HG03060 (cell line): Measurements from ENCODE around the gene ARRDC3.
"Not testable (repeated sequence)": the region's sequence is repeated elsewhere in the genome, so short reads cannot be mapped to it uniquely, and the experiment has no call there.

Source experiments
- ATAC-seq: cut with Tn5 transposase; IDR thresholded peaks from one replicate; pipeline ENCODE4 v1.9.1; 2021; ENCODE audit warnings: low read depth, moderate number of reproducible peaks; ENCODE audit not compliant: unreplicated experiment

Gene ARRDC3

DNA sequence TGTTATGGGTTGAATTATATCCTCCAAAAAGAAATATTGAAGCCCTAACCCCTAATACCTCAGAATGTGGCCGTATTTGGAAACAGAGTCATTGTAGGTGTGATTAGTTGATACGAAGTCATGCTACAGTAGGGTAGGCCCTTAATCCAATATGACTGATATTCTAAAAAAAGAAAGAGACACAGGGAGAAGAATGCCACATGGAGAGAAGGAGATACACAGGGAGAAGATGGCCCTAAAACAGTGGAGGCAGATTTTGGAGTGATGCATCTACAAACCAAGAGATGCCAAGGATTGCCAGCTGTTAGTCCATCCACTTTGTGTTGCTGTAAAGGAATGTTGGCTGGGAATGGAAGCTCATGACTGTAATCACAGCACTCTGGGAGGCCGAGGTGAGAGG, 21.3 kb downstream of the ARRDC3 start:
- no peak for ATAC-seq

- ATAC-seq, result peak; percentile 71
These were observed 21.9 kb downstream of the ARRDC3 start for GRCh38 chr5:91361055-91361701.

GRCh38 chr5:91359962-91360609, 23.0 kb downstream of the ARRDC3 start:
- ATAC-seq, result no peak

GRCh38 chr5:91357806-91358205, 25.3 kb downstream of the ARRDC3 start:
- ATAC-seq, result no peak

DNA sequence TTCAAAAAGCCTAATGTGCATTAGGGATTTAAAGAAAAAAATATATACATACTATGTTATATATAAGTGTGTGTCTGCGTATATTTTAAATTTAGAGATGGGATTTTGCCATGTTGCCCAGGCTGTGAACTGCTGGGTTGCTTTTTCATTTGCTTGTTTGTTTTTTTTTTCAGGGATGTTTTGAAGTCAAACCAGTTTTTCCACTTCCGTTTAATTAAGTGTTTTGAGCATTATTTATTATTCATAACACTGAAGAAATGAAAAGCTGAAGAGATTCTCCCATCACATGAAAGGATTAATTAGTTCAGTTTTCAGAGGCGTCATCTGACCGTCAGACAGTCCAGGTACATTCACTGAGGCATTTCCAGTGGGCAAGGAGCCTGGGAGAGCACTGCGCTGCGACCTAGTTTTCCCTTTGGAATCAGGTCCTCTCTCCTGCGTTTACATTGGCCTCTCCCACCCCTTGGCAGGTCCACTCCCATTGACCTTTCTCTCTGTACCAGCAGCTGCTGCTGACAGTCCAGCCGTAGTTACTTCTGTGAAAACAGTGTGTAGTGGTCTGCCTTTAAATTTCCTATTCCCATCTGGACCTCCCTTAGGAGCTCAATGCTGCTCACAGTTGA, 26.0 kb downstream of the ARRDC3 start:
- ATAC-seq, result no peak

GRCh38 chr5:91354867-91355266, 28.2 kb downstream of the ARRDC3 start:
- peak; percentile 54 for ATAC-seq

DNA sequence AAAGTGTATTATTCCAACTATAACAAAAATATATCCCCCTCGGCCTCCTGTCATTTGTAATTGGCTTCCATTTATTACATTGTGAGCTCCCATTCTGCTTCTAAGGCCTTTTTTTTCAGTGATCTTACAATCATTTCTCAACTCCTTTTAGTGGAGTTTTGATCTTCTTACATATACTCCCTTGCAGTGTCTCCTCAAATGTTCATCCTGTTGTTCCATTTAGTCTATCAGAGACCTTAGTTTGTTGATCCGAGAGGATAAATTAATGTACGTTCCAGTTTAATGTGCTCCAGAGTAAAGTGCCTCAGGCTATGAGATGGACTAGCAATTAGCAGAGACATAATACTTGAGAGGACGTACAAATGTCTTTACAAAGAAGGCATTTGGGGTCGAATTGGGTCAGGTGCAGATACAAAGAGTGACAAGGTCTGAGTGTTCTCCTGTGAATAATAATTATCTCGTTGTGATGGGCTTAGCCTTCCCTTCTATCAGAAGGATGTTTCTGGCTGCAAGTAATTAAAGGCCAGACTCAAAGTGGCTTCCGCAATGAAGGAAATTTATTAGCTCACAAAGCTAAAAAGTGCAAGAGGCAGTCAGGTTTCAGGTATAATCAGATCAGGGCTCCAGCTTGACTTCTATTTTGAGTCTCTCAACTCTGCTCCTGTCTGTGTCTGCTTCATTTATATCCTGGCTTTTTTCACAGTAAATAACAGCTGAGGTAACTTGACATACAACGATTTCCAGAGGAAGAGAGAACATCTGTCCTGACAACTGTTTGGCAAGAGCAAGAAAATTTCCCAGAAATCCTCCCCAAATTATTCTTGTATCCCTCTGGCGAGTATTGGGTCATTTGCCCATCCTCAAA, 30.1 kb downstream of the ARRDC3 start:
- ATAC-seq, result no peak

DNA sequence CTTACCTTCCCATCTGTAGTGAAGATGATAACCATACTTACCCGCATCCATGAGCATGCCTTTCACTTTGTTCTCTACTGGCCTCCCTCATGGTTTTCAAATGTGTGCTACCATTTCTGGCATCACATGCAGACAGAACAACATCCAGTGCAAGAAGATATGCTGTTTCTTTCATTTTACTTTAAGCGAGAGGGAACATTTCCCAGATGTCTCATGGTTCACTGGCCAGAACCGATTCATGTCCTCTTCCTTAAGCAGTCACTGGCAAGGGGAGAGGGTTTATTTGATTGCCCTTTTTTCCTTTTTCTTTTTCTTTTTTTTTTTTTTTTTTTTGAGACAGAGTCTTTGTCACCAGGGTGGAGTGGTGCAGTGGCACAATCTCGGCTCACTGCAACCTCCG, 37.7 kb downstream of the ARRDC3 start:
- ATAC-seq, result no peak

DNA sequence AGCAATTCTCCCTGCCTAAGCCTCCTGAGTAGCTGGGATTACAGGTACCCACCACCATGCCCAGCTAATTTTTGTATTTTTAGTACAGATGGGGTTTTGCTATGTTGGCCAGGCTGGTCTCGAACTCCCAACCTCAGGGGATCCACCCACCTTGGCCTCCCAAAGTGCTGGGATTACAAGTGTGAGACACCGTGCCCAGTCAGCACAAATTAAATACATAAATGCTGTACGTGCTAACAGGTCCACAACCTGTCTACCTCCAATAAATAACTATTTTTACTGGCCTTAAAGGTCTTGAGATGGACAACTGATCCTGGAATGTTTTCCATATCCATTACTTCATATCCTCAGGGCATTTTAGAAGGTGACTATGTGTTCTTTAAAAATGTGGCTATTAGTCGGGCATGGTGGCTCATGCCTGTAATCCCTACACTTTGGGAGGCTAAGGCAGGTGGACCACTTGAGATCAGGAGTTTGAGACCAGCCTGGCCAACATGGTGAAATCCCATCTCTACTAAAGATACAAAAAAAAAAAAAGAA, 38.4 kb downstream of the ARRDC3 start:
- ATAC-seq, result not testable (repeated sequence)

DNA sequence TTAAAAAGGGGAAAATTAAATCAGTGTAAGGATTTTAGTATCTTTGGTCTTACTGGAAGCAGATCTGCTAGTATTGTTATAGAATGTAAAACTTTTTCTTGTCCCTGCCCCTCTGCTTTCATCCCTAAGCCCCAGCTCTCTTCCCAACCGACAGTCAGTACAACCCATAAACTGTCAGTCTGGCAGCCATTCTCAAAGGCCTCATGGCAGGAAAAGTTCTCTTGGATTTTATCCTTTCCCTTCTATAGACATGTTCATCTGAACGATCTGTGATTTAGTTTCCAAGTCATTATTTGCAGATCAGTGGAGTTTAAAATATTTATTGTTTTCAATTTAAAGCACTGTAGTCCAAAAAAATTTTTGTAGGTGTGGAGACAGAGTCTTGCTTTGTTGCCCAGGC, 39.2 kb downstream of the ARRDC3 start:
- ATAC-seq, result no peak

DNA sequence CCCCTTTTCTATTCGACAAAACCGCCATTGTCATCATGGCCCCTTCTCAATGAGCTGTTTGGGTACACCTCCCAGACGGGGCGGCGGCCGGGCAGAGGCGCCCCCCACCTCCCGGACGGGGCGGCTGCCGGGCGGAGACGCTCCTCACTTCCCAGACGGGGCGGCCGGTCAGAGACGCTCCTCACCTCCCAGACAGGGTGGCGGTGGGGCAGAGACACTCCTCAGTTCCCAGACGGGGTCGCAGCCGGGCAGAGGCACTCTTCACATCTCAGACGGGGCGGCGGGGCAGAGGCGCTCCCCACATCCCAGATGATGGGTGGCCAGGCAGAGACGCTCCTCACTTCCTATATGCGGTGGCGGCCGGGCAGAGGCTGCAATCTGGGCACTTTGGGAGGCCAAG, 40.2 kb downstream of the ARRDC3 start:
- not testable (repeated sequence) for ATAC-seq

DNA sequence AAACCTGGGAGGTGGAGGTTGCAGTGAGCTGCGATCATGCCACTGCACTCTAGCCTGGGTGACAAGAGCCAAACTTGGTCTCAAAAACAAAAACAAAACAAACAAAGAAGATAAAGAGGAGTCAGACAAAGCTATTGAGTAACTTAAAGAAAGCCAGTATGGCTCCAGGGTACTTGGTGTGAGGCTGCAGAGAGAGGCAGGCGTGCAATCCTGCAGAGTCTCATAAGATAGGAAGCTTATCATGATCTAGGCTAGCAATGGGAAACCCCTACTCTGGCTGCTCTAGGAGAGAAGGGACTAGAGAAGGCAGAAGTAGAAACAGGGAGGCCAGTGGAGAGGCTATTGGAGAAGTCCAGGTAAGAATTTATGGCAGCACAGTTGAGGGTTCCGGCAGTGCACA, 42.0 kb downstream of the ARRDC3 start:
- no peak for ATAC-seq

GRCh38 chr5:91340532-91340931, 42.6 kb downstream of the ARRDC3 start:
- no peak for ATAC-seq

DNA sequence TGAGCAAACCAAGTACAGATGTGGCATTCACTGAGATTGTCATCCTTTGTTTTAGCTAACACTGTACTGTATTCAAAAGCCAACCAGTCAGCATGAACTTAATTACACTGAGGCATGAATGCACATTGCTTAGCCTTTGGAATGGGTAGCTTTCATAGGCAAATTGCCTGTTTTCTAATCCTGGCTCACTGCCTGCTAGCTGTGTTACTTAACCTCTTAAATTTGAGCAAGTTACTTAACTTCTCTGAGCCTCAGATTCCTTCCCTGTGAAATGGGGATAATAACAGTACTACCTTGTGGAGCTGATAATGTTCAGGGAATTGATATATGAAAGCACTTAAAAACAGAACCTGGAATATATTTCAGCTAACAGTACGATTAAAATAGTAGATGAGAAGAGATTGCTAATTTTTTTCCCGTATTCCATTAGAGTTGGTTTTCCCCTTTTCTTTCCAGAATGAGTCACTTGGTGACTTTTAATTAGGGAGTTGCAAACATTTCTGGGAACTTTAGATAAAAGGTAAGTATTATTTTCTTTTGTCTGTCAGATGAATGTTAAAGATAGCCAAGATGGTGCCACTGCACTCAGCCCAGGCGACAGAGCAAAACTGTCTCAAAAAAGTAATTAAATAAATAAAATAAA, 43.9 kb downstream of the ARRDC3 start:
- no peak for ATAC-seq

DNA sequence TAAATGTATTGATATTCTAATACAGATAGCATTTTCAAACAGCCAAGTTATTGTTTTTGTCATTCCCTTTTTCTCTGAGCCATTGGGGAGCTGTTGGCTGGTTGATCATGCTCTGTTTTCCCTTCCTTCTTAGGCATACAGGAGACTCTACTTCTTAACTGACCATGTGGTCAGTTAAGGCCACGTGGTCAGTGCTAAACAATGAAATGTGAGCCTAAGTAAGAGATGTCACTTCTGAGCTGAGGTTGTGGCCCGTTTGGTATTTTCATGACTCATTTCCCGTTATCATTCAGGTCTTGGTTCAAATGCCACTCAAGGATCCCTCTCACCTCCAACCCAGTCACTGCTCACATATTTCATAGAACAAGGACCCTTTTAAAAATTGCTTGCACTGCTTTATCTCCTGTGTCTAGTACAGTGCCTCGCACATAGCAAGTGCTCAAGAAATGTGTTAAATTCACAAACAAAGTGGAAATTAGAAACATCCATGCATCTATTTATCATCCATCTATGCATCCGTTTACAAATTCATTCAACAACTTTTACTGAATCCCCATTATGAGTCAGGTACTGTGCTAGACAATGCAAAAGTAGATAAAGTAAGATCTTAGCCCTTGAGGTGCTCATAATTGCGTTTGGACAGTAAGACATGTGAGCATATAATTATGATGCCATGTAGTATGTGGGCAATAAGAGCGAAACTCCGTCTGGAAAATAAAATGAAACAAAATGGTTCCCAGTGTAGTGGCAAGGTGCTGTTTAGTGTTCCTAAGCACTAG, 50.7 kb downstream of the ARRDC3 start:
- peak; percentile 77 for ATAC-seq

DNA sequence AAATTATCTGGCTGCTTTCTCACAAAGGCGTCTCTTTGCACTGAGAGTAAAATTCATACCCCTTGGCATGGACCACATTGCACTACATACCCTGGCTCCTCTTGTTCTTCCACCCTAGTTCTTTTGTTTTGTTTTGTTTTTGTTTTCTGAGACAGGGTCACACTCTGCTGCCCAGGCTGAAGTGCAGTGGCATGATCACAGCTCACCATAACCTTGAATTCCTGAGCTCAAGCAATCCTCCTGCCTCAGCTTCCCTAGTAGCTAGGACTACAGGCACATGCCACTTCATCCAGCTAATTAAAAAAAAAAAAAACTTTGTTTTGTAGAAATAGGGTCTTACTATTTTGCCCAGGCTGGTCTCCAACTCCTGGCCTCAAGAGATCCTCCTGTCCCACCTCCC, 51.4 kb downstream of the ARRDC3 start:
- ATAC-seq, result no peak

DNA sequence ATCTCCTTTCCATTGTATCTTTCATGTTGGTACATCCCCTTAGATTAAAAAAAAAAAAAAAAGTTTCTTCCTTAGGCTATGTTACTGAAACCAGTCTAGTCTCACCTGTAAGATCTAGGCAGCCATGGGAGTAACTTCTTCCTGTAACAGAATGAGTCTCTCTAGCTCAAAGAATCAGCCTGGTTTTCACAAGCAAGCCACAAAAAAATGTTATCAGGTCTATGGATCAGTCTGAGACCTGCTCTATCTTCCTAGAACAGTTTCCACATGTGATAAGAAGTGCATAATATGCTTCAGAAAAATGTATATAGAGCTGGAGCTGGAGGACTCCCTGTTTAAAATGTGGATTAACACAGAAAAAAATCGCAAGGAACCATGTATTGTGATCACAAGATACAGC, 53.8 kb downstream of the ARRDC3 start:
- ATAC-seq, result no peak

GRCh38 chr5:91328743-91329142, 54.4 kb downstream of the ARRDC3 start:
- ATAC-seq, result no peak

DNA sequence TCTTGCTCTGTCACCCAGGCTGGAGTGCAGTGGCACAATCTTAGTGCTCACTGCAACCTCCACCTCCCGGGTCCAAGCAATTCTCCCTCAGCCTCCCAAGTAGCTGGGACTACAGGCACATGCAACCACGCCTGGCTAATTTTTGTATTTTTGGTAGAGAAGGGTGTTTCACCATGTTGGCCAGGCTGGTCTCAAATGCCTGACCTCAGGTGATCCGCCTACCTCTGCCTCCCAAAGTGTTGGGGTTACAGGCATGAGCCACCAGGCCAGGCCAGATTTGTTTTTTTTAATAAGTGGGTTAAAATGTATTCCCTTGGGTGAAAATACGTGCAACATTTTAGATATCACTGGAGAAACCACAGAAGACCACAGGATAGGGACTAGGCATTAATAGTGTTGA, 60.1 kb downstream of the ARRDC3 start:
- not testable (repeated sequence) for ATAC-seq

- ATAC-seq, result no peak
These were observed 63.5 kb downstream of the ARRDC3 start for GRCh38 chr5:91319667-91320066.
